Stromal cell of bone marrow (primary cell): ENCODE data around the gene KBTBD8.

Experiments
- DNase-seq: peaks from one replicate; pipeline ENCODE4 v3.0.0-alpha.2; 2012; ENCODE audit warnings: low read depth

The KBTBD8 gene

DNA sequence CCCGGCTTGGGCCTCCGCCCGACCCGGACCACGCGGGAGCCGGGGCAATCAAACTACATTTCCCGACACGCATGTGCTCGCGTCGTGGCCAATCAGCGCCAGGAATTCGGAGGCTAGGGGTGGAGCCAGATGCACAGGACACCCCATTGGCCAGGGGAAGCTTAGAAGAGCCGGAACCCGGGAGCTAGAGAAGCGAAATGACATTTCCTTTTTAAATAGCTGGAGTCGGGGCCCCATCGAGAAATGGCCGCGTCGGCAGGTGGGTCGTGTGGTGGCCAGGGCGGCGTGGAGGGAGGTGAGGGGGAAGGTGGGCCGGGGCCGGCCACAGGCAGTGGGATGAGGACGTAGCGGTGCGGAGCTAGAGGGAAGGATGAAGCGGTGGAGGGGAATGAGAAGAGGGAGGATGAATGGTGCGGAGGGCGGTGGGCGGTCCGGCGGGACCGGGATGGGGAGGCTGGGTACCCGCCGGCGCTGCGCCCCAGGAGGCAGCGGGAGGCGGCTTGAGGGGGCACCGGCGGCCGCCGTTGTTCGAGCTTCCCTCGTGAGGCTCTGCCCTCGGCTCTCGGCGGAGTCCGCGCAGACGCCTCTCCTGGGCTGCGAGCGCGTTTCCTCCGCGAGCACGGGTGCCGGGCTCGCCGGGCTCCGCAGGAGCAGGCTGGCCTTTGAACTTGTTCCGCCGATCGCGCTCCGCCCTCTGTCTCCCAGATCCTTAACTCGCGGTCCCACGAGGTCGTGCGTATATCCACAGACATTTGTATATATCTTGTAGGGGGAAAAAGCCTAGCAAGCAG is at the start of gene KBTBD8:
Gene KBTBD8, plus strand, starts transcription at position 195 of the 791 bp plus-strand sequence. Its CDS starts 49 bp downstream, at position 244.
- DNase-seq = peak; percentile 18

- no peak for DNase-seq
These were observed 49.3 kb upstream of the KBTBD8 start for GRCh38 chr3:66948838-66949237.

- no peak for DNase-seq
These were observed 48.2 kb upstream of the KBTBD8 start for GRCh38 chr3:66949898-66950297.

- DNase-seq = no peak
These were observed 45.8 kb upstream of the KBTBD8 start for GRCh38 chr3:66952357-66952756.

- no peak for DNase-seq
These were observed 44.1 kb upstream of the KBTBD8 start for GRCh38 chr3:66953934-66954445.

DNA sequence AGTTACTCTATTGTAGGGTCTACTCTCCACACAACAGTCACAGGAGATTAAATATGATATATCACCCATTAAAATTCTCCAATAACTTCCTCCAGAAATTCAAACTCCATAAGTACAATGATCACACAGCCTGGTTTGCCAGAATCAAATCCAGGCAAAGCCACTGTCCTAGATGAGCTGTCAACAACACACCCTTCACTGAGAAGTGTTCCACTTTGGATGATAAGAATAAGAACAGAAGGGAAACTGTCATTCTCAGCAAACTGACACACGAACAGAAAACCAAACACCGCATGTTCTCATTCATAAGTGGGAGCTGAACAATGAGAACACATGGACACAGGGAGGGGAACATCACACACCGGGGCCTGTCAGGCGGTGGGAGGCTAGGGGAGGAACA is 41.4 kb upstream of the KBTBD8 start:
- DNase-seq = no peak

- DNase-seq = no peak
These were observed 40.7 kb upstream of the KBTBD8 start for GRCh38 chr3:66957367-66957766.

GRCh38 chr3:66958067-66958466 is 40.0 kb upstream of the KBTBD8 start:
- DNase-seq = no peak

DNA sequence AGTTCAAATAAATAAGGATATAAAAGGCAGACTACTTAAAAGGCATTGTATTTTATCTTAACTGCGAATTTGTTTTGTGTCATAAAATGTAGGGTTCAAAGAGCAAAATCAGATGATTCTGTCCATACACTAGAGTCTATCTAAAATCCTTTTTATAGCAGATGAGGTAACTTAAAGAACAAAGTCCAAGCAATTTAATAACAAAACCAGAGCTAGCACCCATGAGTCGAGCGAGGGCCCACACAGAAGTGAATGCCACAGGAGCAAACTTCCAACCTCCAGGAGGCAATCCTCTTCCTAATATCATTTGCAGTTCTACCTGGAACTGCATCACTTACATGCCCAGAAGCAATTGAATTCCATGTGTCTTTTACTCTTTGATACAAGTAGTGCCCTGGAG is 35.4 kb upstream of the KBTBD8 start:
- no peak for DNase-seq

DNA sequence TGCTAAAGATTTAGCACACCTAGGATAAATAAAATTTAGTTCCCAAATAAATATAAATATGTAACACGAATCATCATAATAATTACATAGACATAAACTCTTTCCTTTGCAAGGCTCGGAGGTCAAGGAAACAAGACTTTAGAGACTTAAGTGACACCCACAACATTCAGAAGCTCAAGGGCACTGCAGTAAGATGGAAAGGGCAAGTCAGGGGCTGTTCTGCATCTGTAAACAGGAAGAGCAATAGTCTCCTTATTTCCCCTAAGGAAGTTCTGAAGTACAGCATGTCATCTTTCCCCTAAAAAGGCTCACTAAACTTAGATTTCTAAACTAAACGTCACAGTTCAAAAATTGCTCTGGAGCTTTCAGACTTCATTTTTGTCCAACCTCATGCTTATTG is 26.9 kb upstream of the KBTBD8 start:
- DNase-seq = no peak

DNA sequence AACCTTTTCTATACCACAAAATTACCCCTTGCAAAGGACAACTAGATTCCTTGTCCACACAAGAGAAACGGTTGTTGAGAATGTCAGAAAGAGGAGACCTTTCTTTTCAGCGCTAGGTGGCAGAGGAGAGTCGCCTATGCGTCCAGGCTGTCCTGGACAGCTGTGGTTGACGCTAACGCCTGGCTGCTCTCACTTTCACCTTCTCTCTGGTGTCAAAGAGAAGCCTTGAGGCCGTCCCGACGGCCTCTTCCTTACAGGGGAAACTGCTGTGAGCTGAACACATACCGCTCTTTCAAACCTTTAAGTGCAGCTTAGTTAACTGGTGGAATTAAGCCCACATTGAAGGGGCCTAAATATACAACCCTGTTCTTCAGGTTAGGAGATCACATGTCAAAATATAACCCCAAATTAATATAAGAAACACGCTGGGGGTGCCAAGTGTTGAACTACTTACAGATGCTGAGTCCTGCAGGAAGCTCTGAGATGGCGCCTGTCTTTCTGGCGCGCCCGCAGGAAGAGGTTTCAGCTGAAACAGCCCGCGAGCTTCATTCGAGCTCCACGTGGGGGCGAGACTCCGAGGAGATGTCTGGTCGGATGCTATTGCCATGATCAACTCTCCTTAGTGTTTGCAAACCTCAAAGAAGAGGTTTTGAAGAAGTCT is 26.1 kb upstream of the KBTBD8 start:
- peak; percentile 54 for DNase-seq

GRCh38 chr3:66980791-66981190 is 17.3 kb upstream of the KBTBD8 start:
- no peak for DNase-seq

- DNase-seq = no peak
These were observed 15.0 kb upstream of the KBTBD8 start for GRCh38 chr3:66983101-66983500.

DNA sequence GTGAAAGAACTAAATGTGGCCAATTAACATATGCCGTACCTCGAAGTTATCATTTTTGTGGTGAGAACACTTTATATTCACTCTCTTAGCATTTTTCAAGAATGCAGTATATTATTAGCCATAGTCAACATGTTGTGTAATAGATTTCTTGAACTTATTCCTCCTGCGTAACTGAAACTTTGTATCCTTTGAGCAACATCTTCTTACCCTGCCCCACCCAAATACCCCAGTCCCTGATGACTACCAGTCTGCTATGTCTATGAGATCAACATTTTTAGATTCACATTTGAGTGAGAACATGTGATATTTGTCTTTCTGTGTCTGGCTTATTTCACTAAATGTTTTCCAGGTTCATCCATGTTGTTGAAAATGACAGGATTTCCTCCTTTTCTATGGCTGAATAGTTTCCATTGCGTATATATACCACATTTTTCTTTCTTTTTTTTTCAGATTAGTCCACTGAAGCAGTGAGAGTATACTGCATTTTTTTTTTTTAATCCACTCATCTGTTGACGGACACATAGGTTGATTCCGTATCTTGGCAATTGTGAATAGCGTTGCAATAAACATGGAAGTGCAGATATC is 12.7 kb upstream of the KBTBD8 start:
- no peak for DNase-seq

DNA sequence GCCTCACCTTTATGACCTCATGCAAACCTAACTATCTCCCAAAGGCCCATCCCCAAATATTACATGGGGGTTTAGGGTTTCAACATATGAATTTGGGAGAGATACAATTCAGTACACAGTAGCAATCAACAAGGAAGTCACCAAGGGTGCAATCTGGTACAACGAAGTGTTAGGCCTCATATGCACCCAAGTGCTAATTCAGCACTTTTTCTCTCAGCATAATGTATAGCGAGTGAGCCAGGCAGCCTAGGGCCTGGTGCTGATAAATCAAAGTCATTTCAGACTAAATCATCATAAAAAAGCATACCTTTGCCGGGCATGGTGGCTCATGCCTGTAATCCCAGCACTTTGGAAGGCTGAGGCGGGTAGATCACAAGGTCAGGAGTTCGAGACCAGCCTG is 11.7 kb upstream of the KBTBD8 start:
- no peak for DNase-seq

DNA sequence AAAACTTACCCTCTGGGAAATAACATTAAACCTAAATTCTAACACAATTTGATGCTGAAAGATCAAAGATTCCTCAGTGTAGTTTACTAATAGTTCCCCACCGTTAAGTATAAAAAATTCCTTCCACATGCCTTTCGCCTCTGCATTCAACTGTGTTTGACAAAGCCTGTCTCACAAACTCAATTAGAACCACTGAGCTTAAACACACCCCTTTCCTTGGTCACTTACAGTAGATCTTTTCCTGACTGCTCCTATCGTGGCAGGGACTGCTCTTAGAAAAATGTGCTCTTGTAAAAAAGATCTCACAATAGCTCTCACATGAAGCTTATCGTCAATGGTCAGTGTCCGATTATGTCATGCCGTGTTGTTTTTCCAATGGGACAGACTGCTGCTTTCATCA is 8.9 kb upstream of the KBTBD8 start:
- DNase-seq = no peak

DNA sequence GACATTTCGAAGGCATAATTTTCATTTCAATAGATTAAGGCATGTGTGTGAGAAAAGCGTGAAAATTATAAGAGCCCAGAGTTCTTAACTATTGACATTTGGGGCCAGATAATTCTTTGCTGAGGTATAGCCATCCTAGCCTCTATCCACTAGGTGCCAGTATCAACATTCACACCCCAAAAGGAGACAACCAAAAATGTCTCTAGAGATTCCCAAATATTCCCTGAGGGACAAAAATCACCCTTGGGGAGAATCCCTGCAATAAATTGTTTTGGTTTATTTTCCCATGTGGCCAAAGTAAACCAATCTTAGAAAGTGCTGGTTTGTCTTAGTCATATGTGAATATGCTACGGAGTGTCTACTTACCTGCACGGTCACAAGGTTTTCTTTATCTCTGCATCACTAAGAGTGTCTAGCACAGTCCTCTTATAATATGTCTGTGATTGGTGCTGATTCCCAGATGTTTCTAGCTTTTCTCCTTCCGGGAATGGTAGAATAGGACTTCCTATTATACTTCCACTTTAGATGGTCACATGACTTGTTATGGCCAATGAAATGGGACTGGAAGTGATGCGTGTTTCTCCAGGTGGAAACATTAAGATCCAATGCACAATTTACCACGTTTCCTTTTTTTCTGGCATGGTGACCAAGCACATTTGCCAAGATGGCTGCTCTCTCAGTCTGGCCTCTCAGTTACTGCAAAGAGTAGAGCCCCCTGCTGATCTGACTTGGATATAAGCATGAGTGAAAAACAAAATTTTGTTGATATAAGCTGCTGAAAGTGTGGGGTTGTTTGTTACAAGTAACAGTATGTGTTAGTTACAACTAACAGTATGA is 8.0 kb upstream of the KBTBD8 start:
- DNase-seq = no peak

GRCh38 chr3:66991459-66991858 is 6.6 kb upstream of the KBTBD8 start:
- peak; percentile 38 for DNase-seq

- no peak for DNase-seq
These were observed 5.0 kb upstream of the KBTBD8 start for GRCh38 chr3:66993082-66993481.

- DNase-seq = no peak
These were observed 3.5 kb upstream of the KBTBD8 start for GRCh38 chr3:66994588-66994987.

GRCh38 chr3:66996696-66997095 is 1.4 kb upstream of the KBTBD8 start:
- DNase-seq = no peak

GRCh38 chr3:66997560-66998112 is 471 bp upstream of the KBTBD8 start:
- DNase-seq = peak; percentile 99
